Upper lobe of left lung (tissue), 4 donors: ENCODE results near the gene LHX4.

Source experiments
- CTCF ChIP-seq, 6 experiments: fragments of 450-650 bp in 4 of 6; fragments of 200-600 bp in 2 of 6; sonication (generic) in 2 of 6; IDR thresholded peaks; one replicate each; pipeline ENCODE4 v1.5.1; 2016 to 2019; ENCODE audit warnings: antibody characterized with exemption in 6 of 6
- EP300 ChIP-seq, 4 donors: sonication (generic); formaldehyde crosslinking; IDR thresholded peaks; one replicate each; pipeline ENCODE4 v1.5.1; 2017; ENCODE audit warnings: antibody characterized with exemption in 4 of 4, control low read depth in 2 of 4
- POLR2A ChIP-seq, 4 donors: fragments of 450-650 bp; IDR thresholded peaks; one replicate each; pipeline ENCODE4 v1.5.1; 2016 to 2017; ENCODE audit warnings: antibody characterized with exemption in 4 of 4, mild to moderate bottlenecking in 2 of 4
- POLR2AphosphoS5 ChIP-seq, 2 donors: sonication (generic); formaldehyde crosslinking; IDR thresholded peaks; one replicate each; pipeline ENCODE4 v1.5.1; 2017; ENCODE audit warnings: antibody characterized with exemption in 2 of 2

DNA sequence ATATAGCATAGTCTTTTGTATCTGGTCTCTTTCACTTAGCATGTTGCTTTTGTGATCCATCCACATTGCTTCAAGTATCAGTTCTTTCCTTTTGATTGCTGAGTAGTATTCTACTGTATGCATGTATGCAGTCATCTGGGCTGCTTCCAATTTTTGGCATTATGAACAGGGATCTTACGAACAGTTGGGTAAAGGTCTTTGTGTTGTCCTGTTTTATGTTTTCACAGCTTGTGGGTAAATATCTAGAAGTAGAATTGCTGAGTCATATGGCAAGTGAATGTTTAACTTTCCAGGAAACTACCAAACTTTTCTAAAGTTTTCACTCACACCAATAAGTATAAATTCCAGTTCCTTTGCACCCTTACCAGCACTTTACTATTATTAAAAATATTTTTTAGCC lies 60.9 kb downstream of the LHX4 start:
- TF ChIP-seq CTCF (IDR thresholded peaks at IDR 0.05) (no peak), POLR2AphosphoS5 (IDR thresholded peaks at IDR 0.05) (no peak), POLR2A (IDR thresholded peaks at IDR 0.05) (no peak), EP300 (IDR thresholded peaks at IDR 0.05) (no peak)
